Ureter (tissue), 1 donor: ENCODE data around the gene CCDC110. TPM values are rescaled to one million over a fixed set of nuclear protein-coding genes. Genes with fewer than 3 reads are reported as not detected.
A peak's percentile ranks its signal among the peaks of the same experiment; 100 is the strongest.

Source experiments
- DNase-seq: peaks from one replicate; pipeline ENCODE4 v3.0.0-alpha.2; 2020; ENCODE audit warnings: low spot score
- total RNA-seq: library from RNA; stranded (reverse); gene quantifications from one replicate; pipeline ENCODE4 v1.2.4, GENCODE V29; 2023
- donor health status: DM: yes; HTN: yes; CAD: no.

CCDC110 gene
- total RNA-seq, 1 donor from 2014 or later, result 2.3 TPM

GRCh38 chr4:185472103-185472542, 590 bp upstream of the CCDC110 start:
- no peak for DNase-seq

DNA sequence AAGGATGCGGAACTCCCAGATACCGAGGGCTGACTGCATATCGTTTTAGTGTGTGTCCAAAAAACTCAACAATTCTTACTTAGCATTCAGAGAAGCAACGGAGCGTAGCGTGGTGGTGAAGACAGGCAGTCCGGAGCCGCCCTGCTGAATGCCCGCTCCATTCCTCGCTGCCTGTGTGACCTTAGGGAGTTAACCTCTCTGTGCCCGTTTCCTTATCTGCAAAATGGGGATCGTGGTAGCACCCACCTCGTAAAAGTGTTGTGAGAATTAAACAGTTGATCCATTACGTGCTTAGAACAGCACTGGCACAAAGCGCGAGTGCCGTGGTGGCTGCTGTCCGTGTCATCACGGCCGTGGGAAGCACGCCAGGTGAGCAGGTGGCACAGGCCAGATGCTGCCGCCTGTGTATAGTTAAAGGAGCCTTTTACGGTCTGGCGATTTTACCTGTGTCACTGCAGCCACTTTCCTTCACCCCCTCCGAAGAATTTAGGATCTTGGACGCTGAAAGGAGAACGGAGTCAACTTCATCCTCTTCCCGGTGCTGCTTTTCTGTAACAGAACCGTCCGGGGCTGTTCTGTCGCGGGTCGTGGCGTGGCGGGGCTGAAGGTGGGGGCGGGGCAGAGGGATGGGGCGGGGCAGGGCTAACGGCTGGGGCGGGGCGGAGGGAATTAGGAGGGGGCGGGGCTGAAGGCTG, 885 bp downstream of the CCDC110 start:
- DNase-seq, result peak; percentile 66

DNA sequence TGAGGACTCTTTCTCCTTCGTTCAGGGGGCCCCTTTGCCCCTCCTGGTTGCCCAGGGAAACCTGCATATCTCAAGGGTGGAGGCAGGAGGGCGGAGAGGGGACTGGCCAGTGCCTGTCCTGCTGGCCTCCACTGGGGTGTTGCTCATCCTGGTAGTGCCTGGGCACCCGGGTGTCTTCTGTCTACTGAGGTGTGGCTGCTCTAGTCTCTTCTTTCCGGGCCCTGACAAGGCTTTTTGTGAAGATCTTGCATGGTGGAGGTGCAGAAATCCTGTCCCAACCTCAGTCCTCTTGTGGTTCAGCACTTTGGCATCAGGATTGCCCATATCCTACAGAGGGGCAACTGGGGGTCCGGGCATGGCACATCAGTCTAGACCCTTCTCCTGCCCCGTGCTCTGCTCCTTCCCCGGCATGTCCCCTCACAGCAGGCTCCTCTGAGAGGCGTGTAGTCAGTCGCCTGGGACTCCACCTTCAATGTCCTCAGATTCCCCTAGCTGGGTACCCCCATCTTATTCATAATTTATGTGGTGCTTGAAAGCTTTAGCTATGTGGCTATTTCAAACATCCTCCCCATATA, 1.9 kb downstream of the CCDC110 start:
- no peak for DNase-seq

GRCh38 chr4:185468999-185469398, 2.5 kb downstream of the CCDC110 start:
- DNase-seq, result no peak

GRCh38 chr4:185467991-185468390, 3.5 kb downstream of the CCDC110 start:
- no peak for DNase-seq

DNA sequence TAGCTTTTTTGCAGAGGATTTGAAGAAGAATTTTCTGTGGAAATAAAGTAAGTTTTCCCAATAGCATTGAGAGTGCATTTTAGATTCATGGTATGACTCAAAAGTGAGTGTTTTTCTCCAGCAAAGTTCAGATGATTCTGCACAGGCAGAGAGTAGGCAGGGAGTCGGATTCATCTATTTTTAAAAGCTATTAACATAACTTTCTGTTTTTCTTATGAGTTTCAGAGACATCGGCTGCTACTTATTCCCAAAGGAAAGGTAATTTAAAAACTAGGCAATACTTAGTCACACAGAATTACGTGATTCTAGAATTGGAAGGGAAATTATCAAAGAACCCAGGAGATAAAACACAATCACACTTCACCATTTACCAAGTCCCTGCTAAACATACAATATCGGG, 4.4 kb downstream of the CCDC110 start:
- no peak for DNase-seq

GRCh38 chr4:185465707-185466106, 5.8 kb downstream of the CCDC110 start:
- DNase-seq, result no peak

DNA sequence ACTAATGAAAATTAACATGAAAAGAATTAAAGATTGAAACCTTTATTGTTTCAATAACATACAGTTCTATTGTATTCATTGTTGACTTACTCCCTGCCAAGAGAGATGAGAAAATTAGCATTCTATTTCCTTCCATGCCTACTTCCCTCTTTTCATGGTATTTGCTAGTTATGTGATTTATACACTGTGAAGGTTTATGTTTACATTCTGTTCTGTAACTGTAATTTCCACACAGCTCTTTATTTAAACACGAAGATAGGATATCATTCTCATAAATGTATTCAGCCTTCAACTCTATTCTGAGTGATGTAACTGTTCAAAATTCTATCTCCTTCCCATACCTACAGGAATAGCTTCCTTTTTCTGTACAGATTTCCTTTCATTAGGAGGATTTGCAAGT, 6.6 kb downstream of the CCDC110 start:
- no peak for DNase-seq

DNA sequence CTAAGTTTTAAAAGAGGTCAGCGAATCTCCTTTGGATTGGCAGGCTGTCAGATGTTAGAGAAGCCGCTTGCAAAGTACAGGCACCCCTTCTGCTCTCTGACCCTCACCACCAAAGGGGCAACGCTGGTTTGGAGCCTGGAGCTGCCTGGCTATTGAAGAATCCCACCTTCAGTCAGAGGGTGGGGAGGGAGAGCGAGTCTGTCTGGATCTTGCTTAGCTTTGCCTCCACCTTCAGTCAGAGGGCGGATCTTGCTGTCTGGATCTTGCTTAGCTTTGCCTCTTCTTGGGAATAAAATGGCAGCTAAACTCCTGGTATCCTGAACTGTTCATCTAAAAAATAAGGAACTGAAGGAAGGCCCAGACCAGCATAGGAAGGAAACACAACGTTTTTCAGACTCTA, 7.3 kb downstream of the CCDC110 start:
- DNase-seq, result no peak

GRCh38 chr4:185463541-185463940, 8.0 kb downstream of the CCDC110 start:
- no peak for DNase-seq

GRCh38 chr4:185461565-185461964, 10.0 kb downstream of the CCDC110 start:
- DNase-seq, result no peak

- no peak for DNase-seq
Observed at GRCh38 chr4:185457136-185457535, 14.4 kb downstream of the CCDC110 start.

- no peak for DNase-seq
Observed at GRCh38 chr4:185456131-185456530, 15.4 kb downstream of the CCDC110 start.

GRCh38 chr4:185445209-185445608, 26.3 kb downstream of the CCDC110 start:
- DNase-seq, result no peak

DNA sequence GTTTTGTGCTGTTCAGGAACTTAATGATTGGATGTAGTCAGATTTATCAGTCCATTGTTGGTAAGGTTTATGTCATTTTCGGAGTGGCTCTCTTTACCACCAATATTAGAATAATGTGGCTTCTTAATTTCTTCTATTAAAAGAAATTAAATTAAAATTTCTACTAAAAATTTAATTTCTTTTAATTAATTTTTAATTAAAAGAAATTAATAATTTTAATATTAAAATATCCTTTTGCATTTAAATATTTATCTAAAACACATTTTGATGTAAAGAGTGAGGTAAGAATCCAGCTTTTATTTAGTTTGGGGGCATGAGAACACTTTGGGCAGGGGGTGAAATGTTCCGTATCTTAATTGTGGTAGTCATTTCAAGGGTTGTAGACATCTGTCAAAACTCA, 30.1 kb downstream of the CCDC110 start:
- DNase-seq, result no peak

DNA sequence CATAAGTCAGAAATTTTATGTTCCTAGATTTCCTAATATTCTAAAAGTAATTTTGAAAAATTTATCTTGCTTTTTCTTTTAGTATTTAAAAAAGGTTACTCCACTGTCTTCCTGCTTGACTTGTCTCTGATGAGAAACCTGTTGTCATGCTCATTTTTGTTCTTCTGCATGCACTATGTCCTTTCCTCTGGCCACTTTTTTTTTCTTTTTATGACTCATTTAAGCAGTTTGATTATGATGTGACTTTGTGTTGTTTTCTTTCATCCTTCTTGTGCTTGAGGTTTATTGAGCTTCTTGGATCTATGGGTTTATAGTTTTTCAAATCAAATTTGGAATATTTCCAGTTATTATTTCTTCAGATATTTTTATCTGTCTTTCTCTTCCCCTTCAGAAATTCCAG, 33.7 kb downstream of the CCDC110 start:
- DNase-seq, result no peak

DNA sequence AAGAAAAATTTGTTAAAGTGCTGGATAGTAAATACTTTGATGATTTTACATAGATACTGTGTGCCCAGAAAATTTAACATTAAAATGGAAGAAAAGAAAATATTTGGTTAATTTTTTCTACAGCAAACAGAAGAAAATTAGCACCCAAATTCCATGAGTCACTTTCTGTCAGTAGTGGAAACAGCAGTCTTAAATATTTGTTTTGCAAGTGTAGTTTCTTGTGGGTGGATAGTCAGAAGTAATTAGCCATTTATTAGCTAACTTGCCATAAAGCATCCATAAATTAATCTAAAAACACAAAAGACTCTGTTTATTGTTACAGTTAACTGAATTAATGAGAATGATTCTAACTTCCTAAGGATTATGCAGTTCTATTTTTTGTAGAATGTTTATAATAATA, 36.1 kb downstream of the CCDC110 start:
- DNase-seq, result no peak

GRCh38 chr4:185429660-185430059, 41.9 kb downstream of the CCDC110 start:
- no peak for DNase-seq

DNA sequence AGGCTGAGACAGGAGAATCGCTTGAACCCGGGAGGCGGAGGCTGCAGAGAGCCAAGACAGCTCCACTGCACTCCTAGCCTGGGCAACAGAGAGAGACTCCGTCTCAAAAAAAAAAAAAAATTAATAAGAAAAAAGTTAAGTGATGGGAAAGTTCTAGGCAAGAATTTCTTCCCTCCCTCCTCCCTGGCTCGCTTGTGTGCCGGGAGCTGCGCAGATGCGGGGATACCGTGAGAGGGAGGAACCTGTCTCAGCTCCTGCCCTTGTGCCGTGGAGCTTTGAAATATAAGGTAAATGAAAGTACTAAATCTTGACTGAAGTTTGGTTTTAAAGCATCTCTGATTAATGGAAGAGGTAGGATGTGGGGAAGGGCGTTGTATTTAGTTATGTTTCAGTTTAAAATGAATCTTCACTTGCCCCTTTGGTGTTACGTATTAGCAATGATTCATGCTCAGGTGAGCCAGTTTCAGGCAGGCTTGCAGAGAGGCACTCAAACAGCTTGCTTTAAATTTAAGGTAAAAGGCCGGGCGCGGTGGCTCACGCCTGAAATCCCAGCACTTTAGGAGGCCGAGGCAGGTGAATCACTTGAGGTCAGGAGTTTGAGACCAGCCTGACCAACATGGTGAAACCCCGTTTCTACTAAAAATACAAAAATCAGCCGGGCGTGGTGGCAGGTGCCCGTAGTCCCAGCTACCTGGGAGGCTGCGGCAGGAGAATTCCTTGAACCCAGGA, 44.4 kb downstream of the CCDC110 start:
- no peak for DNase-seq

DNA sequence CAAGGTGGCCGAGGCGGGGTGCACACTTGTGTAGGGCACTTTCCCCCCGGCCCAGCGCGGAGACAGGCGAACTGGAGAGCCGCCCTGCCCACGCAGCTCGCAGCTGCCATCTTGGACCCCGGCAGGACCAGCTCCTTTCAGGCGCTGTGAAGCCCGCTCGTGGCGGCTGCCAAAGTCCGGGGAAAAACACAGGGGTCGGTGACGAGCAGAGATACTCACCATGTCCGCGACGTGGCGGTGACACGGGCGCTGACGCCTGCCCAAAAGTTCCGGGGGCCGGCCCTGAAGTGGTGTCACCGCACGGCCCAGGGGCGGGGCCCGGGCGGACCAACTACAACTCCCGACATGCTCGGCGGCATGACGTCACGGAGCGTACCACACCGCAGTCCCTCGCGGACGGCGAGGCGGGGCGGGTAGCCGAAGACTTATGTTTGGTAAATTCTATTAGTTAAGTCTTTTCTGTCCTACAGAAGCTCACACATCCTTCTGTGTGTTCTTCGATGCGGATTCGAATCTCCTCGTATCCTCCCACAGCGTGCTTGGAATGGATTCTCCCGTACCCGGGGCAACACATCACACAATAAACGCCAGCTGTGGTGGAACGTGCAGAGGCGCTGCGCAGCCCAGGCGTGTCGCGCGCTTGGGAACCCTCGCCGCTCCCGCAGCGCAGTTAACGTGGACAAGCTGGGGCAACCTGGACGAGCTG, 45.7 kb downstream of the CCDC110 start, which contains the start of gene UFSP2:
TSS of gene UFSP2 (minus strand) at position 318 of the 706 bp plus-strand sequence. CDS start at position 222, 96 bp downstream.
- peak; percentile 87 for DNase-seq

DNA sequence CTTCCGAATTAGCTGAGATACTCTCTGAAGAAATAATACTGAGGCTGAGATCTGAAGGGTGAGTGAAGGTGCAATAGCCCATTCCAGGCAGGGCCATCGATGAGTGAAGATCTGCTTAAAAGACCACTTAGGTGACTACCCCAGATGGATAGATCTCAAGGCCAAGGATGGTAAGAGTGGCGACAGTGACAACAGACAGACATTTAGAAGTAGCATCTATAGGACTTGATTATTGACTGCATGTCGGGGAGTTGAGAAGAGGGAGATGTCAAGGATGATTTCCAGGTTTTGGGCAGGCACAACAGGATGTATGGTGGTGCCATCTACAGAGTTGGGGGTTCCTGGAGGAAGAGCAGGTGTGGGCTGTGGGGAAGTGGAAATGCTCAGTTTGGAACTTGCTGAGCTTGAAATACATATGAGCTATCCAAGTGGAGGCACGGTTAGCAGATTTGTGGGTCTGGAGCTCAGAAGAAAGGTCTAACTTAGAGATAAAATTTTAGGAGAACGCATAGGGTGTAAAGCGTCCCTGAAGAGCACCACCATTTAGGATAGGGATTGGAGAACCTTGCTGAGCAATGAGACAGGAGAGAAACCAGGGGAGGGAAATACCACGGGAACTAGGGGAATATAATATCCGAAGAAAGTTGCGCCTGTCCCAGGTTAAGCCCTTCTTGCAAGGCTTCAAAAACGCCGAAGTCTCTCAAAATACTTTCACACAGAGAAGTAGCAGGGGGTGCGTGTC, 46.5 kb downstream of the CCDC110 start:
- no peak for DNase-seq
